ENCODE data around the gene PLEKHG3. TPM values are rescaled to one million over a fixed set of nuclear protein-coding genes. Genes with fewer than 3 reads are reported as not detected.

PLEKHG3 gene
- total RNA-seq, 1 donor from 2014 or later, result 12.6 TPM

DNA sequence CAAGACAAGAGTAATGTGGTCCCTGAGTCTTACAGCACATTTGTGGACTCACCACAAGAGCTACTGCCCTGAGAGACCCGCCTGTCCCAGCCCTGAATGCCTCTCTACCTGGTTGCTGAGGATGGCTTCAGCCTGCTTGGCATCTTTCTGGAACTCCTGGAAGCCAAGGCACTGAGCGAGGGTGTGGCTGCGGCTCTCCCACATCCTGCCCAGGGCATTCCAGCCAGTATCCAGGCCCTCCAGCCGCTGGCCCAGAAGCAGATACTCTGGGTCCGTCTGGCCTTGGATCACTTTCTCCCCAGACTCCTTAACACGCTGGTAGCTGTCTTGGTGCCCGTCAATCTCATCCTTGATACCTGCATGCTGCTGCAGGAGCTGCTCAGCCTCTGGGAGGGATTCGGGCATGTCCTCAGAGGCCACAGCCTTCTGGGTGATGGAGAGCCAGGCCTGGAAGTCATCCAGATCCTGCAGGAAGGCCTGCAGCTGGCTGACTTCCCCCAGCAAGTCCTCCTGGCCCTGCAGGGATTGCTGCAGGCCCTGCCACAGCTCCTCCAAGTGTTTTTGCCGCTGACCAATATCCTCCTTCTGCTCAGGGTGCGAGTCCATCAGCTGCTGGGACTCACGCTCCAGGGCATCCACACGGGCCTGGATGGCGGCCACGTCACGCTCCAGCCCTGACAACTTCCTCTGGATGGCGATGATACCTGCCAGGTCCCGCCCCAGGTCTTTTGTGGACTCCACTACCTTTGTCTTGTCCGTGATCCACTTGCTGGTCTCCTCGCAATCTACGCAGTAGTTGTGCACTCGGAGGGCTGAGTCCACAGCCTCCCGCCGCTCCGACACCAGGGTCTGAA lies 82.3 kb downstream of the PLEKHG3 start:
- Histone ChIP-seq H3K4me1 (peaks cover 21% of the 10 kb centered on the region), H3K4me3 (no peak overlapping the region), H3F3A (ENCODE audit: low read depth) (peaks cover 20% of the 10 kb centered on the region), H2AFZ (replicated peaks) (no peak overlapping the region), H3K9ac (no peak overlapping the region), H3K9me3 (ENCODE audit: low read depth) (no peaks in the 10 kb centered on the region), H3K27ac (no peak overlapping the region), H3K79me2 (ENCODE audit: low read depth) (no peaks in the 10 kb centered on the region), H4K20me1 (ENCODE audit: low read depth) (no peaks in the 10 kb centered on the region), H3K36me3 (no peaks in the 10 kb centered on the region), H3K27me3 (no peaks in the 10 kb centered on the region), H3K4me2 (no peak overlapping the region)
- H3K4me3 Mint-ChIP-seq, result no peak overlapping the region
- peaks cover 11% of the 10 kb centered on the region for H3K4me1 Mint-ChIP-seq
- no peaks in the 10 kb centered on the region for H3K9me3 Mint-ChIP-seq
- no peaks in the 10 kb centered on the region for H3K36me3 Mint-ChIP-seq
- H3K27me3 Mint-ChIP-seq (ENCODE audit: insufficient read depth, low read depth), result peaks cover 5% of the 10 kb centered on the region
- H3K27ac Mint-ChIP-seq, result peak overlapping the region; percentile 51
- no peak for DNase-seq (ENCODE audit: low spot score)
- TF ChIP-seq EZH2phosphoT487 (IDR thresholded peaks at IDR 0.05) (no peak), EZH2 (IDR thresholded peaks at IDR 0.05) (no peak)
- TF ChIP-seq, protein P1, sequence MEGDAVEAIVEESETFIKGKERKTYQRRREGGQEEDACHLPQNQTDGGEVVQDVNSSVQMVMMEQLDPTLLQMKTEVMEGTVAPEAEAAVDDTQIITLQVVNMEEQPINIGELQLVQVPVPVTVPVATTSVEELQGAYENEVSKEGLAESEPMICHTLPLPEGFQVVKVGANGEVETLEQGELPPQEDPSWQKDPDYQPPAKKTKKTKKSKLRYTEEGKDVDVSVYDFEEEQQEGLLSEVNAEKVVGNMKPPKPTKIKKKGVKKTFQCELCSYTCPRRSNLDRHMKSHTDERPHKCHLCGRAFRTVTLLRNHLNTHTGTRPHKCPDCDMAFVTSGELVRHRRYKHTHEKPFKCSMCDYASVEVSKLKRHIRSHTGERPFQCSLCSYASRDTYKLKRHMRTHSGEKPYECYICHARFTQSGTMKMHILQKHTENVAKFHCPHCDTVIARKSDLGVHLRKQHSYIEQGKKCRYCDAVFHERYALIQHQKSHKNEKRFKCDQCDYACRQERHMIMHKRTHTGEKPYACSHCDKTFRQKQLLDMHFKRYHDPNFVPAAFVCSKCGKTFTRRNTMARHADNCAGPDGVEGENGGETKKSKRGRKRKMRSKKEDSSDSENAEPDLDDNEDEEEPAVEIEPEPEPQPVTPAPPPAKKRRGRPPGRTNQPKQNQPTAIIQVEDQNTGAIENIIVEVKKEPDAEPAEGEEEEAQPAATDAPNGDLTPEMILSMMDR (IDR thresholded peaks at IDR 0.05), result no peak

DNA sequence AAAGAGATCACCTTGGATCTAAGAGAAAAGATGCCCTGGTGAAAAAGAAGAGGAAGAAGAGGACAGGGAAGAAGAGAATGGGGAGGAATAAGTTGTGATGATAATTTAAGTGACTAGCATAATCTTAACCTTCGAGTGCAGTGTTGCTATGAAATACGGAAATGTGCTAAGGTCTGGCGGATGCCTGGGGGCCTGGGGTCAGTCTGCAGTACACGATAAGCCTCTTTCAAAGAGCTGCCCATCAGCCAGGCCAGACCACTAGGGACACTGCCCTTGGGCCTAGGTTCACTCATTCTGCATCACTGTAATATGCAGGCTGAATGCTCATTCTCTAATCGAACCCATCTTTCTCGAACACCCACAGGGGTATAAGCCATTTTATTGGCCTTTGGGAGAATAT lies 83.4 kb downstream of the PLEKHG3 start:
- no peak overlapping the region for H3K27ac ChIP-seq
- TF ChIP-seq, protein P1 (IDR thresholded peaks at IDR 0.05), result no peak
- TF ChIP-seq EZH2 (IDR thresholded peaks at IDR 0.05) (no peak), EZH2phosphoT487 (IDR thresholded peaks at IDR 0.05) (no peak)

DNA sequence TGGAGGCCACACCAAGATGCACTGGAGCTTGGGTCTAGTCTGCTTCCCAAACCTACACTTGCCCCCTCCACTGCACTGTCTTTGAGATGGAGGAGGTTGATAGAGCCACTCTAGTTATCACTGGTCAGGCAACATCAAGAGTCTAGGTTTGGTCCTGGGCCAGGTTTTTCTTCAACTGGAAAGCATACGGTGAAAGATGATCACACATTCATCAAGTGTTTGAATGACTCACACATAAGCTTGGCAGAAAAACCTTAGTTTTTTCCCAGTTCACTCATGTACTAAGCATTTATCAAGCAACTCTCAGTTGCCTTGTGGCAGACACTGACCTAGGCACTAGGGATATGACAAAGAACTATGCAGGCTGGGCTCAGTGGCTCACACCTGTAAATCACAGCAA lies 84.5 kb downstream of the PLEKHG3 start:
- no peak overlapping the region for H3K4me2 ChIP-seq
- Mint-ChIP-seq H3K4me3 (no peak overlapping the region), H3K27me3 (ENCODE audit: insufficient read depth, low read depth) (peaks cover 3% of the 10 kb centered on the region), H3K9me3 (no peaks in the 10 kb centered on the region), H3K27ac (no peak overlapping the region), H3K4me1 (peaks cover 11% of the 10 kb centered on the region), H3K36me3 (no peaks in the 10 kb centered on the region)
- DNase-seq (ENCODE audit: low spot score), result no peak
- H3K4me1 ChIP-seq, result peaks cover 23% of the 10 kb centered on the region
- H3K27me3 ChIP-seq, result no peaks in the 10 kb centered on the region
- no peaks in the 10 kb centered on the region for H4K20me1 ChIP-seq (ENCODE audit: low read depth)
- H3F3A ChIP-seq (ENCODE audit: low read depth), result peaks cover 20% of the 10 kb centered on the region
- H3K4me3 ChIP-seq, result no peak overlapping the region
- no peak overlapping the region for H2AFZ ChIP-seq (replicated peaks)
- no peak overlapping the region for H3K27ac ChIP-seq
- H3K36me3 ChIP-seq, result no peaks in the 10 kb centered on the region
- no peaks in the 10 kb centered on the region for H3K9me3 ChIP-seq (ENCODE audit: low read depth)
- no peak overlapping the region for H3K9ac ChIP-seq
- TF ChIP-seq EZH2phosphoT487 (IDR thresholded peaks at IDR 0.05), result no peak
- no peak for TF ChIP-seq EZH2 (IDR thresholded peaks at IDR 0.05)
- TF ChIP-seq, protein P1 (IDR thresholded peaks at IDR 0.05), result no peak
- H3K79me2 ChIP-seq (ENCODE audit: low read depth), result no peaks in the 10 kb centered on the region

More for the DNA sequence above, 83.4 kb downstream of the PLEKHG3 start:
- Histone ChIP-seq H4K20me1 (ENCODE audit: low read depth) (no peaks in the 10 kb centered on the region), H3K4me3 (no peak overlapping the region), H2AFZ (replicated peaks) (no peak overlapping the region), H3K27me3 (no peaks in the 10 kb centered on the region), H3F3A (ENCODE audit: low read depth) (peaks cover 20% of the 10 kb centered on the region), H3K36me3 (no peaks in the 10 kb centered on the region), H3K9me3 (ENCODE audit: low read depth) (no peaks in the 10 kb centered on the region), H3K4me2 (no peak overlapping the region), H3K79me2 (ENCODE audit: low read depth) (no peaks in the 10 kb centered on the region), H3K4me1 (peaks cover 23% of the 10 kb centered on the region), H3K9ac (no peak overlapping the region)
- DNase-seq (ENCODE audit: low spot score), result no peak
- Mint-ChIP-seq H3K27me3 (ENCODE audit: insufficient read depth, low read depth) (peaks cover 3% of the 10 kb centered on the region), H3K4me1 (peaks cover 11% of the 10 kb centered on the region), H3K27ac (no peak overlapping the region), H3K9me3 (no peaks in the 10 kb centered on the region), H3K36me3 (no peaks in the 10 kb centered on the region), H3K4me3 (no peak overlapping the region)

All from neural progenitor cell (in vitro differentiated cells).